Sigmoid colon (tissue), 7 donors: Measurements from ENCODE around the gene RACGAP1. TPM values are rescaled to one million over a fixed set of nuclear protein-coding genes. Genes with fewer than 3 reads are reported as not detected.

Experiments
- DNase-seq: peaks from one replicate; pipeline ENCODE4 v3.0.0-alpha.2; 2019
- H3K27ac ChIP-seq, 4 donors: fragments of 200-600 bp; sonication (generic); one replicate each; pipeline ENCODE4 v1.5.1; 2016 to 2019; ENCODE audit warnings: mild to moderate bottlenecking in 1 of 4
- H3K27me3 ChIP-seq, 3 donors: fragments of 200-600 bp; sonication (generic); one replicate each; pipeline ENCODE4 v1.5.1; 2019; ENCODE audit warnings: mild to moderate bottlenecking in 1 of 3
- H3K36me3 ChIP-seq, 4 donors: fragments of 200-600 bp; sonication (generic); one replicate each; pipeline ENCODE4 v1.5.1; 2016 to 2019
- H3K4me1 ChIP-seq, 4 donors: fragments of 200-600 bp; sonication (generic); one replicate each; pipeline ENCODE4 v1.5.1; 2017 to 2019
- H3K4me3 ChIP-seq, 4 donors: fragments of 200-600 bp; sonication (generic); one replicate each; pipeline ENCODE4 v1.5.1; 2017 to 2019; ENCODE audit warnings: mild to moderate bottlenecking in 2 of 4, moderate library complexity in 1 of 4
- H3K9me3 ChIP-seq, 4 donors: fragments of 200-600 bp in 3 of 4; sonication (generic) in 3 of 4; one replicate each; pipeline versions ENCODE4 v1.5.1 to v1.6.1; 2013 to 2019
- CTCF ChIP-seq, 4 experiments: fragments of 450-650 bp in 3 of 4; fragments of 200-600 bp in 1 of 4; IDR thresholded peaks; one replicate each; pipeline ENCODE4 v1.5.1; 2016 to 2019; ENCODE audit warnings: antibody characterized with exemption in 4 of 4, mild to moderate bottlenecking in 3 of 4, moderate library complexity in 2 of 4
- EP300 ChIP-seq, 4 donors: sonication (generic); formaldehyde crosslinking; IDR thresholded peaks; one replicate each; pipeline ENCODE4 v1.6.1; 2017; ENCODE audit warnings: antibody characterized with exemption in 4 of 4
- POLR2A ChIP-seq, 2 donors: fragments of 450-650 bp; IDR thresholded peaks; one replicate each; pipeline ENCODE4 v1.6.1; 2016; ENCODE audit warnings: antibody characterized with exemption in 2 of 2, mild to moderate bottlenecking in 2 of 2, moderate library complexity in 2 of 2
- POLR2AphosphoS5 ChIP-seq, 4 donors: sonication (generic); formaldehyde crosslinking; IDR thresholded peaks; one replicate each; pipeline ENCODE4 v1.6.1; 2017; ENCODE audit warnings: antibody characterized with exemption in 4 of 4
- WGBS, 2 donors: extraction: QIAGEN DNeasy Blood & Tissue Kit; methylation state at CpG; one replicate each; pipeline ENCODE4 v1.1.7; 2013; 5-methylcytosine and 5-hydroxymethylcytosine counted together
- intact Hi-C: fragments of 100-400 bp; cut with DNase I; formaldehyde crosslinking; loops from one replicate; pipeline ENCODE4 v1.15.1; 2023
- polyA plus RNA-seq, 3 donors: library from polyadenylated mRNA; stranded (reverse); fragments of 200-250 nt; gene quantifications; one replicate each; pipeline ENCODE4 v1.2.3, GENCODE V29; 2013
- total RNA-seq, 4 donors: library from RNA; depleted of rRNA; stranded (reverse); fragments of >200 nt; gene quantifications; one replicate each; pipeline ENCODE4 v1.1.0, GENCODE V29; 2016
- donor health status: healthy with polysubstance abuse.
- donor health status: Bipolar disorder and iron deficiency.
- donor health status: healthy.

Gene RACGAP1
- total and polyA plus RNA-seq, 7 donors, result 4.8 to 42.6 (median 22.5) TPM

DNA sequence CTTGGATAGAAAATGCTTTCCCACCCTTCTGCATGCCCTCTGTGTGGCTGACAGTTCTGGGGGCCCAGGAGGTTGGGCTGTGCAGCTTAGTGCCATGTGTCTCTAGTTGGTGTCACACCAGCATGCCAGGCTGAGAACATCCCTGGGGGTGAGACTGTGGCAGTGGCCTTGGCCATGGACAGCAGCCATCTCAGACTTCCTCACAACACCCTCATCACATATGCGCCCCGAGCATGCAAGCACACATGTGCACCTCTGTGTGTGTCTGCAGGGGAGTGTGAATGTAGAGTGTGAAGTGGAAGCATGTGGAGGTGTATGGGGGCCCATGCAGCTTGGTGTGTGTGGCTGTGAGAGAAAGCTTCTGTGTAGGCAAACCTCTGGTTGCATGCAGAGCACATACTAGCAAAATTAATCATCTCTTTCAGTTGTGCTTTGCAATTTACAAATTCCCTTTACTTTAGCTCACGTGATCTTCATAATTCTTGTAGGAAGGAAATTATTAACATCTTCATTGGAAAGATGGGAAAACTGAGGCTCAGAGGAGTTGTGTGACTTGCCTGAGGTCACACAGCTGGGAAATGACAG, 40.5 kb upstream of the RACGAP1 start:
- Histone ChIP-seq H3K36me3 (no peaks in the 10 kb centered on the region), H3K27me3 (no peaks in the 10 kb centered on the region), H3K4me1 (peaks cover 0 to 30% (median 11%) of the 10 kb centered on the region in 4 donors), H3K4me3 (no peak overlapping the region), H3K27ac (peak overlapping the region; percentile 35 to 77 (median 64)), H3K9me3 (no peaks in the 10 kb centered on the region)
- intact Hi-C loops, result no loop called here
- TF ChIP-seq POLR2A (IDR thresholded peaks at IDR 0.05) (no peak), EP300 (IDR thresholded peaks at IDR 0.05) (no peak), POLR2AphosphoS5 (IDR thresholded peaks at IDR 0.05) (no peak), CTCF (IDR thresholded peaks at IDR 0.05) (no peak)
- DNase-seq, result no peak
- WGBS, 2 donors, result 83 to 89% methylated on average over 3 of the region's 3 CpGs

DNA sequence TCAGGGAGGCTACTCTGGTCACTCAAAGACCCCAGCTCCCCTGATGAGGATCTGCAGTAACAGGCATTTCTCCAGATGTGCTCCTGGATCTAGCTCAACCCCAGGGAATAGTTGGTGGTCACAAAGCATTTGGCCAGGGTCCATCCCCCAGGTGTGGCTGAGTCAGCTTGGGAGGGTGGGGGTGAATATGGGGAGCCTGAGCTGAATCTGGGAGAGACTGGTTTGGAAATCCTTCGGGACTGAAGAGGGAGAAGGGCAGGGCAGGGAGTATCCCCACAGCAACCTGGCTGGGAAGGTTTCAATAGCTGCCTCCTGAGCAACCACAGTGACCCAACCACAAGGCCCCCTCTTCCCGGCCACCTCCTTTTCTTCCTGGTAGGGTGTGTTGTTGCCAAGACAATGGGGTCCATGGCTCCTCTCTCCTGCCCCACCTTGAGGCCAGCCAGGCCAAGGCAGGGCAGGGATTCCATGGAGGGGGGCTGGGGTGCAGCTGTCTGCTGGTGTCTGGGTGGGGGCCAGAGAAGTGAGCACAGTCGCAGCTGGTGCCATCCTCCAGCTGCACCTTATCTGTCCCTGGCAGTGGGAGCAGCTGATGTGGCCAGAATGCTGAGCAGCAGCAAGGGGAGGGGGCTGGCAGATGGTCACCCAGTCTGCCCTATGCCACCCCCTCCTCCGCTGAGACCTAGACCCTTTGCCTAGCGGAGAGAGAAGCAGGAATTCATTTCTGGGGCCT, 37.6 kb upstream of the RACGAP1 start:
- Histone ChIP-seq H3K9me3 (no peaks in the 10 kb centered on the region), H3K4me1 (peaks cover 0 to 29% (median 13%) of the 10 kb centered on the region in 4 donors), H3K36me3 (peaks cover 0 to 8% (median 0%) of the 10 kb centered on the region in 4 donors), H3K27ac (no peak overlapping the region), H3K4me3 (no peak overlapping the region), H3K27me3 (no peaks in the 10 kb centered on the region)
- no peak for DNase-seq
- TF ChIP-seq CTCF (IDR thresholded peaks at IDR 0.05), result no peak
- TF ChIP-seq POLR2A (IDR thresholded peaks at IDR 0.05), result no peak
- no peak for TF ChIP-seq EP300 (IDR thresholded peaks at IDR 0.05)
- TF ChIP-seq POLR2AphosphoS5 (IDR thresholded peaks at IDR 0.05), result no peak
- 63 to 77% methylated on average over 5 of the region's 5 CpGs for WGBS, 2 donors
- intact Hi-C loops, result no loop called here

GRCh38 chr12:50061946-50062686, 36.8 kb upstream of the RACGAP1 start:
- Histone ChIP-seq H3K36me3 (peaks cover 0 to 8% (median 0%) of the 10 kb centered on the region in 4 donors), H3K4me3 (no peak overlapping the region), H3K27ac (no peak overlapping the region), H3K9me3 (no peaks in the 10 kb centered on the region), H3K27me3 (no peaks in the 10 kb centered on the region), H3K4me1 (peaks cover 0 to 30% (median 16%) of the 10 kb centered on the region in 4 donors)
- TF ChIP-seq POLR2A (IDR thresholded peaks at IDR 0.05) (no peak), CTCF (IDR thresholded peaks at IDR 0.05) (no peak), EP300 (IDR thresholded peaks at IDR 0.05) (no peak), POLR2AphosphoS5 (IDR thresholded peaks at IDR 0.05) (no peak)
- 66 to 69% methylated on average over 6 of the region's 6 CpGs for WGBS, 2 donors
- intact Hi-C loops, result no loop called here
- no peak for DNase-seq

- Histone ChIP-seq H3K4me1 (peaks cover 0 to 30% (median 21%) of the 10 kb centered on the region in 4 donors), H3K4me3 (no peak overlapping the region), H3K9me3 (no peaks in the 10 kb centered on the region), H3K36me3 (peaks cover 0 to 8% (median 0%) of the 10 kb centered on the region in 4 donors), H3K27me3 (no peaks in the 10 kb centered on the region), H3K27ac (no peak overlapping the region)
- no peak for TF ChIP-seq POLR2A (IDR thresholded peaks at IDR 0.05)
- TF ChIP-seq EP300 (IDR thresholded peaks at IDR 0.05), result no peak
- no peak for TF ChIP-seq POLR2AphosphoS5 (IDR thresholded peaks at IDR 0.05)
- TF ChIP-seq CTCF (IDR thresholded peaks at IDR 0.05), result no peak
- 85 to 92% methylated on average over 2 of the region's 2 CpGs for WGBS, 2 donors
- DNase-seq, result no peak
- intact Hi-C loops, result no loop called here
These were observed 35.9 kb upstream of the RACGAP1 start for GRCh38 chr12:50061171-50061570.
